Endothelial cell of umbilical vein (primary cell): ENCODE results near the gene ABCB9. TPM values are rescaled to one million over a fixed set of nuclear protein-coding genes. Genes with fewer than 3 reads are reported as not detected.

Experiments
- BruUV-seq: library from RNA; stranded (reverse); fragments of 400-500 nt; replicated peaks from 2 replicates; lab custom pipeline; 2021; lab: Mats Ljungman, UMichigan
- CTCF ChIA-PET: fragments of 300-600, 350-600 bp; sonication (Branson Sonifier 250); formaldehyde crosslinking; loops from one replicate; lab custom pipeline; 2021; ENCODE audit warnings: antibody characterized with exemption, inconsistent platforms; lab: Charles Lee
- POLR2A ChIA-PET: fragments of 300-600, 350-600 bp; sonication (Branson Sonifier 250); formaldehyde crosslinking; loops from one replicate; lab custom pipeline; 2021; ENCODE audit warnings: antibody characterized with exemption, inconsistent platforms; lab: Charles Lee
- DNase-seq: peaks from one replicate; pipeline ENCODE4 v3.0.0-alpha.2; 2011; ENCODE audit warnings: low read depth, low spot score
- FAIRE-seq: peaks from 2 replicates; lab custom pipeline; 2011; peaks lifted over from hg19 to GRCh38; lab: Jason Lieb, UNC
- H2AFZ ChIP-seq: 2 replicates; pipeline ENCODE4 v1.6.0; 2012; ENCODE audit warnings: low read depth, low read length, control low read depth, inconsistent platforms
- H3K27ac ChIP-seq: 2 replicates; pipeline ENCODE4 v1.5.1; 2011; ENCODE audit warnings: low read depth, mild to moderate bottlenecking, control low read depth, low read length, moderate library complexity; ENCODE audit not compliant: insufficient read depth
- H3K27me3 ChIP-seq, 2 experiments: 2 replicates each; pipeline versions ENCODE4 v1.6.0 to v1.6.1; 2011; ENCODE audit warnings: low read length in 2 of 2, mixed read lengths in 1 of 2; ENCODE audit not compliant: control insufficient read depth in 2 of 2, insufficient read depth in 2 of 2
- H3K36me3 ChIP-seq, 2 experiments: 2 replicates in 1 of 2; 3 replicates in 1 of 2; pipeline ENCODE4 v1.5.1; 2011; ENCODE audit warnings: low read length in 2 of 2, mild to moderate bottlenecking in 1 of 2, moderate library complexity in 1 of 2; ENCODE audit not compliant: control insufficient read depth in 2 of 2, insufficient read depth in 2 of 2; ENCODE audit errors: extremely low read depth in 1 of 2
- H3K4me1 ChIP-seq: 3 replicates; pipeline ENCODE4 v1.5.1; 2011; ENCODE audit warnings: mild to moderate bottlenecking, low read length; ENCODE audit not compliant: control insufficient read depth, insufficient read depth; ENCODE audit errors: extremely low read depth
- H3K4me2 ChIP-seq: 2 replicates; pipeline ENCODE4 v1.6.1; 2011; ENCODE audit warnings: low read length, control low read depth, mixed read lengths; ENCODE audit not compliant: insufficient read depth
- H3K4me3 ChIP-seq, 3 experiments: fragments of 200-600 bp in 1 of 3; sonication (generic), shearing (Covaris generic) in 1 of 3; replicated peaks in 1 of 3; 2 replicates each; pipeline ENCODE4 v1.5.1; 2011 to 2016; ENCODE audit warnings: control low read depth in 3 of 3, low read length in 3 of 3, mild to moderate bottlenecking in 2 of 3, inconsistent platforms in 1 of 3, low read depth in 1 of 3, moderate library complexity in 1 of 3; ENCODE audit not compliant: insufficient read depth in 1 of 3
- H3K79me2 ChIP-seq: 2 replicates; pipeline ENCODE4 v1.6.0; 2012; ENCODE audit warnings: low read length, inconsistent platforms; ENCODE audit not compliant: control insufficient read depth, insufficient read depth
- H3K9ac ChIP-seq: replicated peaks from 2 replicates; pipeline ENCODE3; 2011; ENCODE audit warnings: low read length, control low read depth; ENCODE audit not compliant: insufficient read depth; ENCODE audit errors: extremely low read depth
- H3K9me1 ChIP-seq: replicated peaks from 3 replicates; pipeline ENCODE4 v1.6.0; 2011; ENCODE audit warnings: mild to moderate bottlenecking, low read length; ENCODE audit not compliant: control insufficient read depth, insufficient read depth; ENCODE audit errors: extremely low read depth
- H3K9me3 ChIP-seq: replicated peaks from 2 replicates; pipeline ENCODE4 v1.5.1; 2012; ENCODE audit warnings: low read length, inconsistent platforms; ENCODE audit not compliant: control insufficient read depth, insufficient read depth
- H4K20me1 ChIP-seq: replicated peaks from 2 replicates; pipeline ENCODE3; 2011; ENCODE audit warnings: mild to moderate bottlenecking, low read length; ENCODE audit not compliant: control insufficient read depth, insufficient read depth; ENCODE audit errors: extremely low read depth
- EZH2 ChIP-seq: IDR thresholded peaks from 2 replicates; pipeline ENCODE4 v1.6.1; 2012; ENCODE audit warnings: borderline replicate concordance, low read depth, mild to moderate bottlenecking, moderate library complexity, low read length, inconsistent platforms; ENCODE audit not compliant: severe bottlenecking
- FOS ChIP-seq: IDR thresholded peaks from 2 replicates; pipeline ENCODE4 v1.6.1; 2011; ENCODE audit warnings: mild to moderate bottlenecking, low read length, moderate library complexity, borderline replicate concordance; ENCODE audit not compliant: insufficient read depth
- JUN ChIP-seq: IDR thresholded peaks from 2 replicates; pipeline ENCODE4 v1.6.1; 2011; ENCODE audit warnings: borderline replicate concordance, low read depth; ENCODE audit not compliant: insufficient read length, insufficient read depth
- MYC ChIP-seq: IDR thresholded peaks from one replicate; pipeline ENCODE4 v1.6.1; 2011; ENCODE audit warnings: mild to moderate bottlenecking, low read depth, low read length
- POLR2A ChIP-seq: IDR thresholded peaks from 2 replicates; pipeline ENCODE4 v1.6.1; 2012; ENCODE audit warnings: low read depth, mild to moderate bottlenecking, control low read depth, low read length
- POLR2AphosphoS5 ChIP-seq: IDR thresholded peaks from 2 replicates; pipeline ENCODE4 v1.6.1; 2012; ENCODE audit warnings: low read depth, mild to moderate bottlenecking, control low read depth, low read length, moderate library complexity; ENCODE audit not compliant: insufficient read depth
- dilution Hi-C: fragments of 300-500 bp; cut with MboI; formaldehyde crosslinking; loops from one replicate; pipeline ENCODE4 v1.15.0; 2019; ENCODE audit warnings: low sequenced_read_pairs; ENCODE audit not compliant: extremely low pct_ligation_motif_present
- intact Hi-C: fragments of 100-400 bp; cut with micrococcal nuclease; formaldehyde crosslinking; loops from one replicate; pipeline ENCODE4 v1.10.0; 2022
- polyA plus RNA-seq, 4 experiments: library from polyadenylated mRNA; depleted of rRNA in 3 of 4; stranded (reverse) in 3 of 4; unstranded in 1 of 4; fragments of >200 nt; gene quantifications; 2 replicates each; pipeline versions ENCODE4 v1.2.1 to v1.2.3, GENCODE V29; 2011 to 2012; ENCODE audit warnings: missing spikeins in 1 of 4
- total RNA-seq: library from RNA; stranded (reverse); gene quantifications from 2 replicates; pipeline ENCODE4 v1.2.3, GENCODE V29; 2021
- TF ChIP-seq, protein P1 (sequence below): IDR thresholded peaks from 2 replicates; pipeline ENCODE4 v1.6.1; 2011; ENCODE audit not compliant: insufficient read depth, insufficient read length
- TF ChIP-seq, protein P2 (sequence below), 2 donors: IDR thresholded peaks; 1 replicate in 1 of 2; 2 replicates in 1 of 2; pipeline ENCODE4 v1.5.1; 2011; ENCODE audit warnings: low read length in 2 of 2, mild to moderate bottlenecking in 2 of 2, moderate library complexity in 2 of 2, control low read depth in 1 of 2, inconsistent platforms in 1 of 2, low read depth in 1 of 2; ENCODE audit not compliant: insufficient read depth in 1 of 2; ENCODE audit errors: extremely low read depth in 1 of 2

The ABCB9 gene
- total and polyA plus RNA-seq, 2 donors (not counting 3 experiments of a cell fraction or from before 2014, with no cell fraction given) = 11.7 to 16.9 TPM

GRCh38 chr12:122882908-122883558, 83.2 kb downstream of the ABCB9 start:
- Histone ChIP-seq H3K27ac (no peak overlapping the region), H4K20me1 (no peaks in the 10 kb centered on the region), H3K9ac (peak overlapping the region; percentile 14), H3K27me3 (no peaks in the 10 kb centered on the region), H3K4me3 (no peak overlapping the region), H3K4me2 (no peak overlapping the region), H3K36me3 (no peaks in the 10 kb centered on the region), H3K9me3 (no peaks in the 10 kb centered on the region), H3K79me2 (peaks cover 92% of the 10 kb centered on the region), H3K4me1 (peaks cover 40% of the 10 kb centered on the region), H3K9me1 (no peaks in the 10 kb centered on the region), H2AFZ (no peak overlapping the region)
- no peak for TF ChIP-seq MYC
- TF ChIP-seq, protein P1, sequence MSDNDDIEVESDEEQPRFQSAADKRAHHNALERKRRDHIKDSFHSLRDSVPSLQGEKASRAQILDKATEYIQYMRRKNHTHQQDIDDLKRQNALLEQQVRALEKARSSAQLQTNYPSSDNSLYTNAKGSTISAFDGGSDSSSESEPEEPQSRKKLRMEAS = no peak
- no peak for TF ChIP-seq POLR2A
- TF ChIP-seq FOS = no peak
- no peak for TF ChIP-seq EZH2
- TF ChIP-seq JUN = no peak
- no peak for TF ChIP-seq POLR2AphosphoS5
- peak; percentile 76 for DNase-seq
- ChIA-PET POLR2A (interaction anchor here (1.0 to 1.2 kb wide), 2 partner anchors 12 to 15 kb away, joined by 3 read pairs; no protein-coding TSS in a partner anchor), CTCF (interaction anchor here (0.6 to 2.6 kb wide), 7 partner anchors 9 to 34 kb away, joined by 3 to 15 read pairs (median 6); no protein-coding TSS in a partner anchor)
- intact Hi-C loops = no loop called here
- BruUV-seq = no TSS peak
- no peak for FAIRE-seq
- dilution Hi-C loops = no loop called here

- Histone ChIP-seq H3K4me1 (peaks cover 19% of the 10 kb centered on the region), H3K9ac (no peak overlapping the region), H3K9me1 (no peaks in the 10 kb centered on the region), H3K4me2 (no peak overlapping the region), H3K27ac (no peak overlapping the region), H3K4me3 (no peak overlapping the region), H3K79me2 (peaks cover 92% of the 10 kb centered on the region), H3K36me3 (no peaks in the 10 kb centered on the region), H3K9me3 (no peaks in the 10 kb centered on the region), H3K27me3 (no peaks in the 10 kb centered on the region), H2AFZ (no peak overlapping the region), H4K20me1 (no peaks in the 10 kb centered on the region)
- POLR2A ChIA-PET = no interaction called here
- dilution Hi-C loops = no loop called here
- TF ChIP-seq POLR2A = no peak
- TF ChIP-seq, protein P2, sequence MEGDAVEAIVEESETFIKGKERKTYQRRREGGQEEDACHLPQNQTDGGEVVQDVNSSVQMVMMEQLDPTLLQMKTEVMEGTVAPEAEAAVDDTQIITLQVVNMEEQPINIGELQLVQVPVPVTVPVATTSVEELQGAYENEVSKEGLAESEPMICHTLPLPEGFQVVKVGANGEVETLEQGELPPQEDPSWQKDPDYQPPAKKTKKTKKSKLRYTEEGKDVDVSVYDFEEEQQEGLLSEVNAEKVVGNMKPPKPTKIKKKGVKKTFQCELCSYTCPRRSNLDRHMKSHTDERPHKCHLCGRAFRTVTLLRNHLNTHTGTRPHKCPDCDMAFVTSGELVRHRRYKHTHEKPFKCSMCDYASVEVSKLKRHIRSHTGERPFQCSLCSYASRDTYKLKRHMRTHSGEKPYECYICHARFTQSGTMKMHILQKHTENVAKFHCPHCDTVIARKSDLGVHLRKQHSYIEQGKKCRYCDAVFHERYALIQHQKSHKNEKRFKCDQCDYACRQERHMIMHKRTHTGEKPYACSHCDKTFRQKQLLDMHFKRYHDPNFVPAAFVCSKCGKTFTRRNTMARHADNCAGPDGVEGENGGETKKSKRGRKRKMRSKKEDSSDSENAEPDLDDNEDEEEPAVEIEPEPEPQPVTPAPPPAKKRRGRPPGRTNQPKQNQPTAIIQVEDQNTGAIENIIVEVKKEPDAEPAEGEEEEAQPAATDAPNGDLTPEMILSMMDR (IDR thresholded peaks at IDR 0.05; ENCODE audit: extremely low read depth in 1 of 2, insufficient read depth in 1 of 2, low read depth in 1 of 2, low read length in 2 of 2) = peak; percentile 22 to 25
- CTCF ChIA-PET = interaction anchor here (0.8 to 3.0 kb wide), 9 partner anchors 9 to 72 kb away, joined by 3 to 13 read pairs (median 4); no protein-coding TSS in a partner anchor
- no TSS peak for BruUV-seq
- no peak for FAIRE-seq
- DNase-seq = no peak
- intact Hi-C loops = no loop called here
These were observed 85.6 kb downstream of the ABCB9 start for GRCh38 chr12:122880668-122881067.
